GM04504 (cell line): ENCODE data around the gene MYO10.
A peak's percentile ranks its signal among the peaks of the same experiment; 100 is the strongest.

Experiments
- DNase-seq: peaks from one replicate; pipeline ENCODE4 v3.0.0-alpha.2; 2012; ENCODE audit warnings: low read depth

The MYO10 gene

GRCh38 chr5:16916262-16916878, 19.7 kb downstream of the MYO10 start:
- peak; percentile 89 for DNase-seq

DNA sequence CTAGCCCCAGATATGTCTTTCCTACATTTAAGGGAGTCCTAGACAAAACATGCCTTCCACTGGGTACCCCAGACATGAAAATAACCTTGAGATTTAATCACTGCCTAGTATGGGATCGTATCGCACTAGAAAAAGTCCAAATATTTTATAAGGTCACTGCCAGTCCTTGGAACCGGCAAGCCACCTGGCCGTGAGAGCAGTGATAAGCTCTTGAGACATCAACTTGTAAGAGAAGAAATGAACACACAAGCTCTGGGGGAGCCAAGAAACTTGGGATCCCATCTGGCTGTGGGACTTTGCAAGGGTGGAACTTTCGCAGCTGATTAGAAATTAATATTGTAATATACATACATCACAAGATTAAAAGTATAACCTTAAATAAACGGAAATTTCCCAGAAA, 21.5 kb downstream of the MYO10 start:
- no peak for DNase-seq

DNA sequence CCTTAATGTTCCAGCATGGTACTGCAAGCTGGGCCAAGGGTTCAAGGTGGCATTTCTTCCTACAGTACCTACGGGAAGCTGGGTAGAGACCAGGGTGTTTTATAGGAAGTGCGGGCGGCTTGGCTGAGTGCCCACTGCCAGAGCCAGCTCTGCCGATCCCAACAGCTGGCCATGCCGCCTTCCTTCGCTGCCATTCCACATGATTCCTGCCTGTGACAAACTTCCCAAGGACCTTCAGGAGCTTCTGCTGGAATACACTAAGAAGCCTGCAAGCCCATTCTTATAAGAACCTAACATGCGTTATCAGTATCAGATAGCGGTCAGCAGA, 22.0 kb downstream of the MYO10 start:
- DNase-seq, result no peak

DNA sequence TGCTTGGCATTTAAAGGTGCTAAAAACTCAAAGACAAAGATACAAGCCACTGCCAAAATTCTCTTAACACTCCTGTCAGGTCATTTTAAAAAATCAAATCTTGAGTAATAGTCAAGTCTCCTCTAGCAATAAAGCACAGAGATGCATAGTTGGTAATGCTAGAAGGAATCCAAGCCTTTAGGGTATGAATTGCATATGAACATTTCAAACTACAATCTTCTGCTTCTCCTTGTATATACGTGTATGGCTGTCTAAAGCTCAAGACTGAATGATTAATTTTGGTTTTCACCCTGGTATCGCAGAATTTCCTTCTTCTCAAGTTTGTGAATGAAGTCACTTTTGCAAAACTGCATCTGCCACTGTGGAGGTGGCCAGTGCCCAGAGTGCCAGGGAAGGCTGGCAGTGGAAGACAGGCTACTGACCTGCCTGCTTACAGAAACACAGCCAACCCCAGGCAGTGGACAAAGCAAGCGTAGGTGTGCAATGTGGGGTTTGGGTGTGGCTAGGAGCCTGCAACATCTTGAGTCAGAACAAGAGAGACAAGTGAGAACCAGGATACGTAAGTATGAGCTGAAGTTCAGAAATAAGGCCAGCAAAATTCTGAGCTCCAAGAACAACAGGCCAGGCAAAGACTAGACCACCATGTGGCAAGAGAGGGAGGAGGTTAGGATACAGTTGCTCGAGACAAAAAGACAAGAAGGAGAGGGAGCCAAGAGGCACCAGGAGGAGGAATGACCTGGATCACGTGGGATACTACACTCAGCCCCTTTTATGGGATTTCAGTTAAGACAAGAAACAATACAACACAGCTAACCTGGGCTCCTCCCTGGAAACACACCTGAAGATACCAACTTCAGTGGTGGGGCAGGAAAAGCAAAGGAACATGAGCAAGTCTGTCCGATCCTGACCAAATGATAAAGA, 22.6 kb downstream of the MYO10 start:
- no peak for DNase-seq

GRCh38 chr5:16912080-16912479, 24.0 kb downstream of the MYO10 start:
- no peak for DNase-seq

- DNase-seq, result no peak
These were observed 26.6 kb downstream of the MYO10 start for GRCh38 chr5:16909464-16909863.

DNA sequence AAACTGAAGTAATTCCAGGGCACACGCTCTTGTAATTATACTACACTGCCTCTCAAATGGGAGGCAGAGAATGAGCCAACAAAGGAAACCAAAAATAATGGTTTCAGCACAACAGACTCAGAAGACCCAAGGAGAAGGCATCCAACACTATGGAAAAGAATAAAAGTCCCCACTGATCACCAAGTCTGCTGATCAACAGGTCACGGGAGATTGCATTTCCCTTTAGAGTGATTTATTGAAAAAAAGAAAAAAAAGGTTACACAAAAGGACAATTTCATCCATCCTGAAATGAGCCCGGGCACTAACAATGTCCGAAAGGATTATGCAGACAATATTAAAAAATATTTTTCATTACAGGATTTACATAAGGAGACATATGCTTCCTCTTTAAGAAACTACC, 28.8 kb downstream of the MYO10 start:
- DNase-seq, result no peak

GRCh38 chr5:16906255-16906654, 29.8 kb downstream of the MYO10 start:
- DNase-seq, result no peak

GRCh38 chr5:16903480-16904300, 32.4 kb downstream of the MYO10 start:
- no peak for DNase-seq

- DNase-seq, result peak; percentile 93
These were observed 33.2 kb downstream of the MYO10 start for GRCh38 chr5:16902846-16903245.

DNA sequence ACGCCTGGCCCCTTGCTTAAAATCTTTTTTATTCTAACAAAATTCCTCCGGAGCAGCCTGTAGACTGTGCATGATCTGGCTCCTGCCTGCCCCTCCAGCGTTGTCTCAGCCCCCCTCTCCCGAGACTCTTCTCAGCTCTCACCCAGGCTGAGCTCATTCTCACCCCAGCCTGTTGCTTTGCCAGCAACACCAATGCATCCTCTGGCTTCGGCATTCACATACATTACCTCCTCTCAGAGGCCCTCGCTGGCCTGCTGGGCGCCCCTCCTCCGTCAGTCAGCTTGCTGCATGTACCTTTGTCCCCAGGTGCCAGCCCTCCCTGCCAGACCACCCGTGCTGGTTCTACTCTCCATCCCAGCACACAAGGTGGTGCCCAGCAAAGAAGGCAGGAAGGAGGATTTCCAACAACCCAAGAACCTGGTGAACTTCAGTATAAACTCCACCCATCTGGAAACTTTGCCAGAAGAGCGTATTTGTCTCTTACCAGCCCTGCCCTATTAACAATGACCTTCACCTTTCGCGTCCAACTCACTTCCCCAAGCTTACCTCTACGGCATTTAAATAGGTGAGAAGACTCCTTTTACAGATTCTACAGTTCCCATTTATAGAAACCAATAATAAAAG, 35.0 kb downstream of the MYO10 start:
- DNase-seq, result no peak

GRCh38 chr5:16899171-16899570, 36.9 kb downstream of the MYO10 start:
- DNase-seq, result no peak

GRCh38 chr5:16897800-16898199, 38.3 kb downstream of the MYO10 start:
- DNase-seq, result no peak

- DNase-seq, result no peak
These were observed 38.8 kb downstream of the MYO10 start for GRCh38 chr5:16897284-16897704.

DNA sequence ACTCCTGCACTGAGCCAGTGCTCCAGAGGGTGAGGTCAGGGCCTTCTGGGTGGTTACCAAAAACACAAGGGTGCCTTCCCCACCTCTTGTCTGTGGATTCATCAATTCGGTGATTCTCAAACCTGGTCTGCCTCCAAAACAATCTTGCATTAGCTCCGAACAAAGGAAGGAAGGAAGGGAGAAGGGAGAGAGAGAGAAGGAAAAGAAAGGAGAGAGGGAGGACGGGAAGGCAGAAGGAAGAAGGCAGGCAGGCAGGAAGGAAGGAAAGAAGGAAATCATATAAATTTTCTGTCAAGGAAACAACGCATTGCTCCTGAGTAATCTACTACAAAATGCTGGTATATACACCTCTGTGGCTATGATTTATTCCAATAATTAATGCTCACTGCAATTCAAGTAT, 39.3 kb downstream of the MYO10 start:
- no peak for DNase-seq

GRCh38 chr5:16894236-16895057, 41.6 kb downstream of the MYO10 start:
- peak; percentile 86 for DNase-seq

- DNase-seq, result no peak
These were observed 45.1 kb downstream of the MYO10 start for GRCh38 chr5:16891033-16891432.

- DNase-seq, result no peak
These were observed 46.0 kb downstream of the MYO10 start for GRCh38 chr5:16889972-16890519.

DNA sequence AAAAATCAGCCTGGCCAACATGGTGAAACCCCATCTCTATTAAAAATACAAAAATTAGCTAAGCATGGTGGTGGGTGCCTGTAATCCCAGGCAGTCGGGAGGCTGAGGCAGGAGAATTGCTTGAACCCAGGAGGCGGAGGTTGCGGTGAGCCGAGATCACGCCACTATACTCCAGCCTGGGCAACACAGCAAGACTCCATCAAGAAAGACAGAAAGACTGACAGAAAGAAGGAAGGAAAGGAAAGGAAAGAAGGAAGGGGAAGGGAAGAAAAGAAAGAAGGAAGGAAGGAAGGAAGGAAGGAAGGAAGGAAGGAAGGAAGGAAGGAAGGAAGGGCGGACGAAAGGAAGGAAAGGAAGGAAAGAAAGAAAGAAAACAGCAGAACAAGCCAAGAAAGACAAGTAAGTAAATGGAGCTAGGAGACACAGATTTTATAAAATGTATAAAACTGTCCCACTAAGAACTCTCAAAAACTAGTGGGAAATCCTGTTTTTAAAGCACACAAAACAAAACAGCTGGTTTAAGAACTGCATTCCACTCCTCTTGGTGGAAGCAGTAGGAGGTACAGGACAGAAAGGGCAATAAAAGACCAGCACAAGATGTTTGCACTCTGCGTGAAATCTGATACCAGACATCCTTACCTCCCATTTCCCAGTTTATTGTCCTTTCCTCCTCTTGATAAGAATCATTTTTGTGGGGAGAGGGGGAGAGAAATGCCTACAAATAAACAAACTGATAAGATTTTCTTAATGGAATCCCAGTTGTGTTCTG, 46.7 kb downstream of the MYO10 start:
- DNase-seq, result no peak

DNA sequence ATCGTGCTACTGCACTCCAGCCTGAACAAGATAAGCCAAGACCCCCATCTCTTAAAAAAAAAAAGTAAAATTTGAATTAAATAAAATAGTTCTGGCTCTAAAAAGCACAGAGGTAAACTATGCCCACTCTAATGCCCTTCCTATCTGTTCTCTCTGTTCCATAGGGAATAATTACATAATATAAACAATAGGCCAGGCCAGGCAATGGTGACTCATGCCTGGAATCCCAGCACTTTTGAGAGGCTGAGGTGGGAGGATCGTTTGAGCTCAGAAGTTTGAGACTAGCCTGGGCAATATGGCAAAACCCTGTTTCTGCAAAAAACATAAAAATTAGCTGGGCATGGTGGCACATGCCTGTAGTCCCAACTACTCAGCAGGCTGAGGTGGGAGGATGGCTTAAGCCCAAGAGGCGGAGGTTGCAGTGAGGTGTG, 47.4 kb downstream of the MYO10 start:
- no peak for DNase-seq
